Measurements from ENCODE around the gene CACNG8. TPM values are rescaled to one million over a fixed set of nuclear protein-coding genes. Genes with fewer than 3 reads are reported as not detected.
A peak's percentile ranks its signal among the peaks of the same experiment; 100 is the strongest.

CACNG8 gene
- total RNA-seq, 1 experiment from 2014 or later = 12.5 TPM

- H3K9me3 Mint-ChIP-seq = no peaks in the 10 kb centered on the region
- peaks cover 3% of the 10 kb centered on the region; the same call in 1 of the 2 replicates for H3K36me3 Mint-ChIP-seq
- H3K27ac Mint-ChIP-seq = peak overlapping the region; percentile 95
- ATAC-seq (peak; percentile 9), DNase-seq (ENCODE audit: low spot score) (peak; percentile 65)
- ChIA-PET CTCF (interaction anchor here (0.7 to 6.4 kb wide), 13 partner anchors 11 to 202 kb away, joined by 3 to 38 read pairs (median 6); no protein-coding TSS in a partner anchor), POLR2A (interaction anchor here (0.6 to 1.6 kb wide), 8 partner anchors 15 to 156 kb away, joined by 3 to 13 read pairs (median 4); partner anchors contain the start of gene MYADM)
- peaks cover 56% of the 10 kb centered on the region for H3K4me1 Mint-ChIP-seq
- TF ChIP-seq ZNF281 (CRISPR knock-in tag; IDR thresholded peaks at IDR 0.05) = 0 out of 2 replicates have a peak, but pooled peaks have one; percentile 55
- no peak for TF ChIP-seq ELF4 (CRISPR knock-in tag; IDR thresholded peaks at IDR 0.05; ENCODE audit: low read depth)
- TF ChIP-seq TEAD1 (CRISPR knock-in tag; IDR thresholded peaks at IDR 0.05) = no peak
- peak overlapping the region; percentile 79 for H3K4me3 Mint-ChIP-seq
- H3K27me3 Mint-ChIP-seq (ENCODE audit: low read depth) = peaks cover 5% of the 10 kb centered on the region; the same call in 1 of the 2 replicates
Observed at GRCh38 chr19:53958823-53959757, 3.6 kb upstream of the CACNG8 start.

- CTCF ChIA-PET = interaction anchor here (0.6 to 6.4 kb wide), 7 partner anchors 13 to 79 kb away, joined by 3 to 38 read pairs (median 8); no protein-coding TSS in a partner anchor
- H3K36me3 Mint-ChIP-seq = peaks cover 12% of the 10 kb centered on the region
- POLR2A ChIA-PET = interaction anchor here (0.6 to 1.2 kb wide), 5 partner anchors 12 to 101 kb away, joined by 4 to 13 read pairs (median 7); partner anchors contain the start of gene MYADM
- peak overlapping the region; percentile 79 for H3K4me3 Mint-ChIP-seq
- no peaks in the 10 kb centered on the region for H3K9me3 Mint-ChIP-seq
- peaks cover 5% of the 10 kb centered on the region; the same call in 1 of the 2 replicates for H3K27me3 Mint-ChIP-seq (ENCODE audit: low read depth)
- H3K27ac Mint-ChIP-seq = peak overlapping the region; percentile 71
- H3K4me1 Mint-ChIP-seq = peaks cover 61% of the 10 kb centered on the region
- DNase-seq (ENCODE audit: low spot score) (no peak), ATAC-seq (peak; percentile 4; the same call in 1 of the 2 replicates)
- no peak for TF ChIP-seq ZNF317 (CRISPR knock-in tag; IDR thresholded peaks at IDR 0.05; ENCODE audit: borderline replicate concordance, low read depth)
- TF ChIP-seq CTCF (IDR thresholded peaks at IDR 0.05) = no peak
- no peak for TF ChIP-seq HMGXB4 (CRISPR knock-in tag; IDR thresholded peaks at IDR 0.05)
- TF ChIP-seq E2F5 (CRISPR knock-in tag; IDR thresholded peaks at IDR 0.05) = no peak
- no peak for TF ChIP-seq USF1 (CRISPR knock-in tag; IDR thresholded peaks at IDR 0.05)
- TF ChIP-seq ARID4B (CRISPR knock-in tag; IDR thresholded peaks at IDR 0.05; ENCODE audit: borderline replicate concordance) = peak; percentile 67; the same call in 1 of the 2 replicates
- TF ChIP-seq JAZF1 (CRISPR knock-in tag; IDR thresholded peaks at IDR 0.05) = no peak
- TF ChIP-seq ZNF138 (CRISPR knock-in tag; conservative IDR thresholded peaks at IDR 0.05) = no peak
- no peak for TF ChIP-seq GRHL2 (CRISPR knock-in tag; IDR thresholded peaks at IDR 0.05; ENCODE audit: insufficient replicate concordance, severe bottlenecking)
- no peak for TF ChIP-seq ZNF281 (CRISPR knock-in tag; IDR thresholded peaks at IDR 0.05)
- no peak for TF ChIP-seq NFATC4 (CRISPR knock-in tag; IDR thresholded peaks at IDR 0.05)
- no peak for TF ChIP-seq FOXJ3 (CRISPR knock-in tag; IDR thresholded peaks at IDR 0.05; ENCODE audit: borderline replicate concordance)
- no peak for TF ChIP-seq ESRRA (CRISPR knock-in tag; IDR thresholded peaks at IDR 0.05; ENCODE audit: borderline replicate concordance)
Observed at GRCh38 chr19:53960187-53960586, 2.5 kb upstream of the CACNG8 start.

Measured in WTC11 (cell line).